A673 (cell line): ENCODE measurements around the gene WDFY4.

ENCODE experiments used
- CTCF ChIP-seq: fragments of 300-800, 200-600 bp; sonication (generic); conservative IDR thresholded peaks from 2 replicates; pipeline ENCODE4 v1.5.1; 2017; ENCODE audit warnings: low read depth, mild to moderate bottlenecking, antibody characterized with exemption, low read length, moderate library complexity, mixed read lengths
- EZH2 ChIP-seq: fragments of 200-600 bp; sonication (generic); IDR thresholded peaks from 2 replicates; pipeline ENCODE4 v1.6.1; 2017; ENCODE audit warnings: borderline replicate concordance, low read depth, mild to moderate bottlenecking, mixed read lengths, antibody characterized with exemption, low read length; ENCODE audit not compliant: poor library complexity, severe bottlenecking

DNA sequence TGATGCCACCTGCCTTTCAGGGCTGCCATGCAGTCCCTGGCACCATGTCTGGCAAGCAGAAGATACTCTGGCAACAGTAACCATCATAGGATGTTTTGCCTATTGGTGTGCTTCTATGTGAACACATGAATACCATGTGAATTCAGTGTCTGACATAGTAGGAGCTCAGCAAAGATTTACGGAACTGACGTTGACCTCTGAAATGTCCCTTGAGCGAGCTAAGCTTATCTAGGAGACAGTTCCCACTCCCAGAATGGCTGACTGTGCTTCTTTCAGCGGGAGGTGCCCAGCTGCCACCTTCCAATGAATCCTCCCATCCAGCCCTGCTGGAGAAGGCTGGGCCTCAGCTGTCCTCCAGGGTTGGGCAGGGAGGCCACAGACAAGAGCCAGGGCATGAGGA is 326.2 kb downstream of the WDFY4 start:
- TF ChIP-seq EZH2 (no peak), CTCF (no peak)
